Midbrain (tissue), 1 donor: ENCODE data around the gene CA10.

Source experiments
- DNase-seq: peaks from one replicate; lab custom pipeline; 2025; lab: John Stamatoyannopoulos, UW

The CA10 gene

DNA sequence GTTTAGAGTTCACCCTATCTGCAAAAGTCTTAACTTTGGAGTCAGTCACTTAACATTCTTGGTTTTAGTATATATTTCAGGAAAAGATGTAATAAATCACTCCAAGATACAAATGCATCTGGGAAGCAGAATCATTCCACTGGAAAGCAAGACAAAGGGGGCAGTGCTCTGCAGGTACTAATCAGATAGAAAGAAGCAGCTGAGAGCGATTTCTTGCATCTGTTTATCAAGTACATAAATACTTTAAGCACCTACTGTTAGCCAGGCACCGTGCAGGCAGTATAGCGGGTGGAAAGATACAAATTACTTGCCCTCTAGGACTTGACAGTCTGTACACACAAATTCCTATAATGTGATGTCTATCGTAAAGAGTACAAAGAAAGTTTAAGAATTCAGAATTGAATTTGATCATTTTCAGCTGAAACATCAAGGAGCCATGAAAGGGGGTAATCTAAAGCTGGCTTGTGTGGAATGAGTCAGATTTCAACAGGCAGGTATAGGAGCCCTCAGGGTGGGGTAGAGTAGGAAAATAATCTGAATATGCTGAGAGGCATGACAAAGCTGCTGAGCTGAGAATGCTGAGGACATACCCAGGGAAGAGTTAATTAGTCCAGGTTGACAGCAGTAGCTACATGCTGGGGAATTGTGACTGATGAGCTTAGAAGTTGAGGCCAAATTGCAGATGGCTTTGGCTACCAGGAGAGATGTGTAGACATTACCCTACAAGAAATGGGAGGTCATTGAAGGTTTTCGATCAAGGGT lies 110.2 kb downstream of the CA10 start:
- no peak for DNase-seq

DNA sequence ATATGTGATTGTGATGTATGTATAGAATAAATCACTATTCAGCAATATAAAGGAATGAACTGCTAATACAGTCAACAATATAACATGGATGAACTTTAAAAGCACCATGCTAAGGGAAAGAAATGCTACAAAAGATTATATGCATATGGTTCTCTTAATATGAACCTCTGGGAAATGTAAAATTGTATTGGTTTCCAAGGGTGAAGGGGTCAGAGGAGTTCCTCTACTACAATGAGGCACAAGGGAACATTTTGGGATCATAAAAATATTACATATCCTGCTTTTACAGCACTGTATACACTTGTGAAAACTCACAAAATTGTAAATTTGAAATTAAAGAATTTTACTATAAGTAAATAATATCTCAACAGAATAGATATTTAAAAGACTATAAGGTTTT lies 111.4 kb downstream of the CA10 start:
- no peak for DNase-seq

DNA sequence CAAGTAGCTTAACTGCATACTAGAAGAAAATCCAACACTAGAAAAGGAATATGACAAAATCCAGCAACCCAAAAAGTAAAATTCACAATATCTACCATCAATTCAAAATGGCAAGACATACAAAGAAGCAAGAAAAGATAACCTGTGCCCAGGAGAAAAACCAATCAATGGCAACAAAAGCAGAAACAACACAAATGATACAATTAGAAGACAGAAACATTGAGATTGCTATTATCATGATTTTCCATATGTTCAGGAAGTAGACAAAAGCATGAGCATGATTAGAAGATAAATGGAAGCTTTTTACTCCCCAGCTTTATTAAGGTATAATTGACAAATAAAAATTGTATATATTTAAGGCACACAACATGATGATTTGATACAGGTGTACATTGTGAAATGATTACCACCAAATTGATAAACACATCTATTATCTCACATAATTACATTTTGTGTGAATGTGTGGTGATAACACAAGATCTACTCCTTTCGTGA lies 117.3 kb downstream of the CA10 start:
- DNase-seq: no peak

DNA sequence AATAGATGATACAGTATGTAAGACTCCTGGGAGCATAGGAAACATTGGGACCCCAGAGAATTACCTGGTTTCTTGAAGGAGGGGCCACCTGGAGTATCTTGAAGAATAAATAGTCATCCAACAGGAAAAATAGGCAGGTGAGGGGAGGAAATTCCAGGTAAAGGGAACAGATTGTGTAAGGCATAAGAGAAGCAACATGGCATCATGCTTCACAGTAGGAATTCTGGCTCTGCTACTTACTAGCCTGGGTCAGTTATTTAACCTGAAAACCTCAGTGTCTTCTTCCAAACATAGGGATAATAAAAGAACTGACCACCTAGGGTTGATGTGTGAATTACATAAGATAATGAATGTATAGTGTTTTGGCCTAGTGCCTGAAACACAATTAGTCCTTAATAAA lies 122.1 kb downstream of the CA10 start:
- no peak for DNase-seq

DNA sequence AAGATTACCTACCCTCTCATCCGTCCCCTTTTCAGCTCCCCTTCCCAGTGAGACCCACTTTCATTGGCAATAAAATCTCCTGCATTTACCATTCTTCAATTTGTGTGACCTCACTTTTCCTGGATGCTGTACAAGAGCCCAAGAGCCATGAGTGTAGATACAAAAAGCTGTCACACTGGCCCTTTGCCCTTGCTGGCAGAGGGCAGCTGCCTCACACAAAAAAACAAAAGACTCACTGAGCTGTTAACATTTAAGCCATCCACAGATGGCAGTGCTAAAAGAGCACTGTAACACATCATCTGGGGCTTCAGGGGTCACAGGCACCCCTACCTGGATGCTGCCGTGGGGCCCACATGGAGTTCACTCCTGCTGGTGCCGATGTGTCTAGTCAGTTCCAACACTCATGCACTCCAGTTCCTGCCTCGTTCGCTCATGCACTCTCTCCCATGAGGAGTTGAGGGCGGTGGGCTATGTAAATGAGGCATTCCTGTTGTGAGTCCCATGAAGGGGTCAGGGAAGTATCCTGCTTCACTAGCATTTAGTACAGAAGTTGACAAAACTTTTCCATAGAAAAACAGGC lies 123.1 kb downstream of the CA10 start:
- DNase-seq: peak; percentile 54

DNA sequence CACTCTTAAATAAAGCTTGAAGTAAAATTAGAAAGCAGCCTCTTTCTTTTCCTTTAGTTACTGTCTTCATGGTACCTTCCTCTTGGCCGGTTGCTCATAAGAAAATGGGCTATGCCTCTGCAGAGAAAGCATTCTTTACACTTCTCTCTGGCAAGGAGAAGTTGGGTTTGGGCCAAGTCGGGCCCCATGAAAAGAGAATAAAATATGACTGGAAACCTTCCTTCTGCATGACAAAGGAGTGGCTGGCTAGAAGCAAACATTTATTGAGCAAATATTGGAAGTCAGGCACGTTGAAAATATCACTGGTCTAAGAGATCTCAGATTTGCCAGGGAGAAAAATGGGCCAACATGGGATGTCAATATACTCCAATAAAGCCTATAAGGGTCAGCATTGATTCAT lies 126.1 kb downstream of the CA10 start:
- DNase-seq: no peak

DNA sequence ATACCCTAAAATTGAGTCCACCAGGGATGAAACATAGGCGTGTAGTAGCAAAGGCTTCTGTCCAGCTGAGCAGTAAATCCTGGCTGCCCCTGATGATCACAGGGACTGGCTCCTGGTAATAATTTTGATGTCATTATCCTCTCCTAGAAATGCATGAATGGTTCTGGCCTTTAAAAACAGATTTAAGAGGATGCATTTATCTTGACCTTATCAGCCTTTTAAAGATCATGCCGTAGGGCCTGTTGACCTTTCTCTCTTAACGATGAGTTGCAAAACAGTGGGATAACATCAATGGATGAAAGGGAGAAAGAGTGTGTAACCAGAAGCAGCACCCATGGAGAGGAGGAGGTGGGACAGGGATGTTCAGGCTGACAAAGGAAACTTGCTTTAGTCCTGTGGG lies 128.5 kb downstream of the CA10 start:
- no peak for DNase-seq

DNA sequence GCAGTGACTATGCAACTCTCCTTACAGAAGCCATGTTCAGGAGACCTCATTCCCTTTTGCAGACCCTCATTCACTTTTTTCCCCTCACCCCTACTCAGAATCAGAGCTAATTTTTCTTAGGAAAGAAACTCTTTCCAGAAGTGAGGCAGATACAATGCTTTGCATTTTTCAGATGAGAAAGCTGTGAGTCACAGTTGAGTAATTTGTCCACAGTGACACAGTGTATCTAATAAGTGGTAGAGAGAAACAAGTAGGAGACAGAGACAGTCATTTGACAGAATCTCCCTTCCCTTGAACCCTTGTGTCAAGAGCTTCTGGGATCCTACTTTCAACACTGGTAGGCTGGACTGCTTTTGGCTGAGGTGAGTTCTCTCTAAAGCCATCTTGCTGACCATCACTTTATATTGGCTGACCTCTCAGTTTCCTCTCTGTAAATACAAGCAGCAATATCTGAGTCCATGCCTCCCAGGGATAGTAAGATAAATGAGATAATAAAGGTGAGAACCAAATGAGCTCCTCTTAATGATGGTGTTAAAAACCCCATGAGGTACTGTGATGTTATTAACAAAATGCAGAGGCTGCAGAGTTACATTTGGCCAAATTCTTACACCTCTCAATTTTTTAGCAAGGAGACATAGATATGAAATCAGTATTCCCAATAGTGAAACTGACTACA lies 130.8 kb downstream of the CA10 start:
- DNase-seq: no peak

DNA sequence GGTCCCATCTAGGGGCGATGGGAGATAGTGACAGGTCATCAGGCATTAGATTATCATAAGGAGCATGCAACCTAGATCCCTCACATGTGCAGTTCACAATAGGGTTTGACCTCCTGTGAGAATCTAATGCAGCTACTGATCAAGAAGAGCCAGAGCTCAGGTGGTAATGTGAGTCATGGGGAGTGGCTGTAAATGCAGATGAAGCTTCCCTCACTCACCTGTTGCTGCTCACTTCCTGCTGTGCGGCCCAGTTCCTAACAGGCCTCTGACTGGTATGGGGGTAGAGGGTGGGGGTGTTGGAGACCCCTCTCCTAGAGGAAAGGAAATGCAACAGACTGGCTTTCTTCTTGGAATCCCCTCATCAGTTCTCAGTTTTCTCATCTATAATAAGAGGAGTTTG lies 131.4 kb downstream of the CA10 start:
- DNase-seq: no peak

DNA sequence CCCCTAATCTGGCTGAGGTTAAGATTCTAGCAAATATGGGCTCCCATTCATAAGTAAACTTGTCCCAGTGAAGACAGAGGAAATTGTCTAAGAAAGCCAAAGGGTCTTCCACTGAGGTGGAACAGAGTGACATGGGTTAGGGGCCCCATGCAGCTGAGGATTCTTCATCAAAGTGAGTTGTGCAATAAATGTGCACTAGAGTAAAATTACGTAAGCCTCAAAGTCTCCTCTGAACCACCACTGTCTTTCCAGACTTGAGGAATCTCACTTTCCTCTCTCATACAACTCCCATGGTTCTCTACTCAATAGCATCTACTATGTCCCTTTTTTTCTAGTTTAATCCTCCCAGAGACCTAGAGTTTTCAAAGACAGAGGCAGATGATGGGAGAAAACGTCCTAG lies 132.4 kb downstream of the CA10 start:
- no peak for DNase-seq

DNA sequence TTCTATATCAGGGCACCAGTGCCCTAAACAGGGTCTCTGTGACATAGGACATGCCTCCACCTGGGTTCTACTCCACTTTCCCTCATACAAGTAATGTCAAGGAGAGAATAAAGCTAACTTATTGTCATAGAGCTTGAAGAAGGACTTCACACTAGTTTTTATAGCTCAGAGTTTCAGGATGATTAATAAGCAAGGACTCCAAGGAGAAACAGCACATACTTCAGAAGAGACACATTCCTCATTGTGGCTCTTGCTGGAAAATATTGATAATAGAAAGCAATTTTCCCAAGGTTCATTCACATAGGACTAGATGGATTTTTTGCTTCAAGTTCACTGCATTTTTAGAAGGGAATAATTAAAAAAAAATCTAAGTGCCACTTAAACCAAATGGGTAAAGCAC lies 133.3 kb downstream of the CA10 start:
- DNase-seq: no peak

DNA sequence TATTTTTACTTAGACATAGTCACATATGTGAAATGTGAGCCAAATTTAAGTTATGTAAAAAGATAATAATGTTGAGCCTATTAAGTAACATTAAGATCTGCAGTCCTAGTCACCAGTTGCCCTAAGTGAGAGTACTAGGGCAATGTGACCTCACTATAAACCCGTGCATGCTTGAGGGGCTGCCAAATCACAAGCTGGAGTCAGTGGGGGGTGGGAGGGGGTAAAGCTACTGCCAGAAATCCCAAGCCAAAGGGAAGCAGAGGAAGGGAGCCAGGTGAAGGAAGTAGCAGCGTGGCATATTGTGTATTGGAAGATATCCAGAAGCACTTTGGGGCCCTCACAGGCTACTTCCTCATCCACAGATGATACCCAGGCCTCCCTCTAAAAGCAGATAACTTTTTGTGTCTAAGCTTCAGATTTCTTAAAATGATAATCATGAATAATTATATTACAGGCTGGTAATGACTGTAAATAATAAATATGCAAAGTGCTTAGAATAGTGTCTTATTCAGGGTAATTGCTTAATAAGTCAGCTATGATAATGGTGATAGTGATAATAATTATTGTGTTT lies 134.1 kb downstream of the CA10 start:
- no peak for DNase-seq

DNA sequence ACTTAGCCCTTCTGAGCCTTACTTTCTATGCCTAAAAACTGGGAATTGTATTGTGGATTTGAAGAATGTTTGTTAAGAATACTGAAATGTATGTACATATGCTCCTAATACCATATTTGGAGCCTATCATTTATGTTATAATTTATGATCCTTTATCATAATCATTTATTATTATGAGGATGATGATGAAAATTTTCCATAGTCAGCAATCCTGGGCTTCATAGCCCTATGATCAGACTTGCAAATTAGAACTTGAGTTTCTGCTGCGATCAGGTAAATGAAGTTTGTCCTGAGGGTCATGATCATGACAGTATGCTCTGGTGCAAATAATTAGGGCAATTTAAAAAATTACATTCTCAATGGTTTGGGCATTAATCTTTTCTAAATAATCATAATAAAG lies 147.4 kb downstream of the CA10 start:
- DNase-seq: no peak

DNA sequence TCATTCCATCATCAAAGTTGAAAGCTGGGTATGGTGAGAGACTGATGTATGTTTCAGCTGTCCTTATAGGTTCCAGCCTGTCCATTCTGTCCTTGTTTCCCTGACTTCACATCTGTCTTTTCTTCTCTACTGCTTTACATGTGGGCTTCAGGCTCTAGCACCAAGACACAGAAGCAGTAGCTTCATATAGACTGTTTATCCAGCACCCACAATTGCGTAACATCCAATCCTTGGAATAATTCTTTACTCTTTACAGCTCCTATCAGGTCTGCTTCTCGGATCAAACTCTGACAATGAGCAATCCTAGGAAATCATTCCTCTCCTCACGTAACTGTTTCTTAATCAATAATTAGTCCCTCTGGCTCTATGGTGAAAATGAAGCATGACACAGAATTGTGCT lies 158.9 kb downstream of the CA10 start:
- no peak for DNase-seq

DNA sequence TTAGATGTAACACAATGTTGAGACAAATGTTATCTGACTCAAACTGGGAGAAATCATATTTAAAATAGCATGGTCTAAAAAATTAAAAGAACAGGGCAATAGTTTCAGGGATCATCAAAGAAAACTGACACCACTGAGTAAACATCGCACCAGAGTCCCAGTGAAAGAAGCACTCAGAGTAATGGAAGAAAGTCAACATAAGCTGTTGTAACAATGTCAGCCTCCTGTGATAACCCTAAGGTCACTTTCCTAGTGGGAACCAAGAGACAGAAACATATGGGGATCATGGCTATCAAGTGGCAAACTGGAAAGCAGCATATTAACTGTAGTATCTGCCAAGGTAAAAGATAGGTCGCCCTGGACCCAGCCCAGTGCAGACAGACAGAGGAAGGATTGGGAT lies 160.8 kb downstream of the CA10 start:
- no peak for DNase-seq

DNA sequence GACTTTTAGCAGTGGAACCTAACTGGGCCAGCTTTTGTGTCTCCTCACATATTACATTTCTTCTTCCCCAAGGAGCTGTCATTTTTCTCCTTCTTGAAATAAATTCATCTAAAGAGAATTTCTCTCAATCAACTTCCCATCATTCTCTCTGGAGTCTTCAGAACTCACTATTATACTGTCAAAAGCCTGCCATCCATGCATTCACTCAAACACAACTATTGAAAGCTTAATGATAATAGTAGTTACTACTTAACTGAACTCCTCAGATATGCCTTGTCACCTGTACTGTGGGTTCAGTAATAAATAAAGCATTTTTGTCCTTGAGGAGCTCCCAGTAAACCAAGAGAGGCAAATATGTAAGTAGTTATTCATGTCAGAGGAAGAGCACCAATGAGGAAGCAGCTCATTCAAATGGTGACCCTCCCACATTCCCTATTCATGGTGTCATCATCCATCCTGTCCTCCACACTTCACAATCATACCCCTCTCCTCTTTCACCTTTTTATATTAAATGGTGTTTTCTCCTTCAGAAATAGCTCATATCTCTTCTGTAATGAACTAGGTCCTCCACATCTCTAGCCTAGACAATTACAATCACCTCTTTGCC lies 162.6 kb downstream of the CA10 start:
- DNase-seq: no peak

DNA sequence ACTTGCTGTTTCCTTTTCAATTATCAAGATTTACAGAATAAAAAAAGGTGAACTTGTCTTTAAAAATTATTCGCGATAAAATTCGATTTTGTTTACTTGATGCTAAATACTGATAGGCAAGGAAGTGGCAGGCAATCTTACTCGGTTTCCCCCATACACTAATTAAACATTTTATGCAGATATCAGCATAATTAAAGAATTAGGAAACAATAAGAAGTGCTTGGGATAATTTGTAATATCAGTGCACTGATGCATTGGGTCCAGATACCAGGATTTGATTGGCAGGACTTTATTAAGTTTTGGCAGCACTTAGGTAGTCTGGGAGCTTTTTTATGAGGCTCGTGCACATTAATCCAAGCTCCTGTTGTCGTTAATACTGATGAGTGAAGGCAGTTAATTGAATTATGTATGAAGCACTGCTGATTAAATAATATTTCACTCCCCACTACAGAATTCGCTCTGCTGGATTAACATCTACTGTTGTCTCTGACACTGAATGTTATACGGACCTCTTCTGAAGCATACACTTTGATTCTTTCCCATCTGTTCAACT lies 165.6 kb downstream of the CA10 start:
- no peak for DNase-seq

DNA sequence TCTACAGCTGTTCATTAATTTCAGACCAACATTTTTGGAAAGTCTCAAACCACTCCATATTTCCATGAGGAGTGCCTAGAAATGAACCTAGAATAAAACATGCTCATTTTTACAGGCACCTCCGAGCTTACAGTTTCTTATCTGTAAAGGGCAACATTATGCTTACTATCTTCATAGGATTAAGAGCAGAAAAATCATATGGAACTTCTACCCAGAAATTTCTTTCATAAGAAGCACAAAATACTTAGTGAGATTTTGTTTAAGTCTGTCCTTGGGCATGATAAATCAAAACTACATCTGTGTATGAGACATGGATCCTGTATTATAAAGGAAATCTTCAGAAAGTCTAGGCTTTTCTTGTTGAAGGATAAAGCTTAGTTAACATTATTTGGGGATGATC lies 187.4 kb downstream of the CA10 start:
- no peak for DNase-seq

DNA sequence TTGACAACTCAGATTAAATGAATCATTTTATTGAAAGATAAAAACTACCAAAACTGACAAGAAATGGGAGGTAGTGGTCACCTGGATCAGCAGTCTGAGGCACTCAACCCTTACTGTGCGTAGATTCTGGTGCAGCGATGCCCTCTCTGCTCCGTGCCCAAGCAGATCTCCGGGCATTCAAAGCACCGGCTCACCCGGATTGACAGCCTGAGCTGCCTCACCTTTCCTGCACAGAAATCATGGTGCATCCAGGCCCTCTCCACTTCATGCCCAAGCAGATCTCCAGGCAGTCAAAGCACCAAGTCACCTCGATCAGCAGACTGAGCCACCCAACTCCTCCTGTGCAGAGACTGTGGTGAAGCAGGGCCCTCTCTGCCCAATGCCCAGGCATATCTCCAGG lies 196.8 kb downstream of the CA10 start:
- DNase-seq: no peak

DNA sequence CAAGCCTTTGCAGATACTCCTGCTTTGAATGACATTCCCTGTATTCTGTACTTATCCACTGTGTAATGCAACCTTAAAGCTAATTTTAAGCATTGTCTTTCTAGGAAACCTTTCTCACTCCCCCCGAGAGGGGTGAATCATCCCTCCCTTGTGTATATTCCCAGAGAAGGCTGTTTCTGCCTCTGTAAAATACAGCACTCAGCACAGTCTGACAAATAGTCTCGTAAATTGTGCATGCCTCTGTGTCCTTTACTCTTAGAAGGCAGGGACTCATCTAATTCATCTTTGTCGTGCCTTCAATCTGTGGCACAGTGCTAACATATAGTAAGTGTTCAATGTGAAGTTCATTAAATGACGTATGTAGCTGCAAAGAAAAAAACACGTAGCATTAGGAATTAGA lies 200.7 kb downstream of the CA10 start:
- no peak for DNase-seq

DNA sequence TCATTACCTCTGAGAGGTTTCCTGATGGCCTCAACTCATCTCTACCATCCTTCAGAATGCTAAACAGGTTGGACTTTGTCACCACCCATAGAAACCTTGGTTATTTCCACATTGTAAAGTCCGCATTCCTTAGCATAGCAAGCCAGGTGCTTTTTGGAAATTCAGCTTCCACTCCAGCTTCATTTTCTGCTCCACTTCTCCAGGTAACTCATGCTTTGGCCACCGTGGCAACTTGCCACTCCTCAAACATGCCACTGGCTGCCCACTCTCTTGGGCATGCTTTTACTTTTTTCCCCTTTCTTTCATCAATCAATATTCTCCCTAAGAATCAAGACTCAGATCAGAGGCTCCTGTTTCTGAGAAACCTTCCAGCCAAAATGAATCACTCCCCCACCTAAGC lies 203.3 kb downstream of the CA10 start:
- DNase-seq: no peak

DNA sequence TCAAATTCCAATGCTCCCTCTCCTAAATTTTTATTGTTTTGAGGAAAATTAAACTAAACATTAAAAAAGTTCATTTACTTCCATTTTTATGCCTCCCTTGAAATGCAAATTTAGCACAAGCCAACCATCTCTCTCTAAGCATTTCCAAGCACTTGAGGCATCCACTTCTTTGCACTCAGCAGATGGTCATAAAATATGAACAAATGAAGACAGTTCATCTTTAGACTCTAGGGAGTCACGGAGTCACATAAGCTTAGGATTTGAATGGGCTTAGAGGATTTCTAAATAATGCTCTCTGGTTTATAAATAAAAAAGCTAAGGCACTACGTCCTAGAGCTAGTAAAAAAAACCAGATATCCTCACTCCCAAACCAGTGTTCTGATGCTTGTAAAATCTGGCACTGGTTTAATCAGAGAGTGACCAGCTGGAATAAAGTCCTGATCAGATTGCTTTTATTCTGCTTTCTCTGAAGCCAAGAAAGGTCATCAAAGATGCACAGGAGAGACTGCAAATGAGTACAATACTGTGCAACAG lies 204.2 kb downstream of the CA10 start:
- DNase-seq: no peak
